ENCODE measurements around the gene RND2.

- TF ChIP-seq POLR2A (IDR thresholded peaks at IDR 0.05) = no peak
- TF ChIP-seq, protein P1, sequence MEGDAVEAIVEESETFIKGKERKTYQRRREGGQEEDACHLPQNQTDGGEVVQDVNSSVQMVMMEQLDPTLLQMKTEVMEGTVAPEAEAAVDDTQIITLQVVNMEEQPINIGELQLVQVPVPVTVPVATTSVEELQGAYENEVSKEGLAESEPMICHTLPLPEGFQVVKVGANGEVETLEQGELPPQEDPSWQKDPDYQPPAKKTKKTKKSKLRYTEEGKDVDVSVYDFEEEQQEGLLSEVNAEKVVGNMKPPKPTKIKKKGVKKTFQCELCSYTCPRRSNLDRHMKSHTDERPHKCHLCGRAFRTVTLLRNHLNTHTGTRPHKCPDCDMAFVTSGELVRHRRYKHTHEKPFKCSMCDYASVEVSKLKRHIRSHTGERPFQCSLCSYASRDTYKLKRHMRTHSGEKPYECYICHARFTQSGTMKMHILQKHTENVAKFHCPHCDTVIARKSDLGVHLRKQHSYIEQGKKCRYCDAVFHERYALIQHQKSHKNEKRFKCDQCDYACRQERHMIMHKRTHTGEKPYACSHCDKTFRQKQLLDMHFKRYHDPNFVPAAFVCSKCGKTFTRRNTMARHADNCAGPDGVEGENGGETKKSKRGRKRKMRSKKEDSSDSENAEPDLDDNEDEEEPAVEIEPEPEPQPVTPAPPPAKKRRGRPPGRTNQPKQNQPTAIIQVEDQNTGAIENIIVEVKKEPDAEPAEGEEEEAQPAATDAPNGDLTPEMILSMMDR (IDR thresholded peaks at IDR 0.05) = no peak
These were observed 45.2 kb downstream of the RND2 start for GRCh38 chr17:43070257-43070656.

Measured in breast epithelium (tissue), 3 donors.